KBM-7 (cell line): ENCODE results near the gene MRPL34.
A peak's percentile ranks its signal among the peaks of the same experiment; 100 is the strongest.

Experiments
- DNase-seq: peaks from one replicate; pipeline ENCODE4 v3.0.0-alpha.2; 2015
- in situ Hi-C: fragments of 300-500 bp; cut with MboI; formaldehyde crosslinking; loops from 2 replicates; pipeline ENCODE4 v1.14.3; 2020; ENCODE audit warnings: low sequenced_read_pairs, low pct_unique_long_range_greater_than_20kb, mixed read lengths

MRPL34 gene

DNA sequence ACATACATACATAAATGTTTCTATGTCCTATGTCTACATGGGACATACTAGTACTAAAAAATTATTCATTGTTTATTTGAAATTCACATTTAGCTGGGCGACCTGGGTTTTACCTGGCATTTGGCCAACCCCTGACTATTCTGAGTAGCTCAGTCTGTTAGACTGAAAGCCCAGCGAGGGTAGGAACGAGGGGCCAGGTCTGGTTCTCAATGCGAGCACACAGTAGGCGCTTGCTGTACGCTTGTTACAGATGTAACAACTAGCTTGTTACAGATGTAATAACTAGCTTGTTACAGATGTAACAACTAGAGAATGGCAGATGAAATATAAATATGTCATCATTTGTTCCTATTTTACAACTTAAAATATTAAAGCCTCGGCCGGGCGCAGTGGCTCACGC lies 29.9 kb downstream of the MRPL34 start:
- in situ Hi-C loops, result no loop called here
- no peak for DNase-seq

DNA sequence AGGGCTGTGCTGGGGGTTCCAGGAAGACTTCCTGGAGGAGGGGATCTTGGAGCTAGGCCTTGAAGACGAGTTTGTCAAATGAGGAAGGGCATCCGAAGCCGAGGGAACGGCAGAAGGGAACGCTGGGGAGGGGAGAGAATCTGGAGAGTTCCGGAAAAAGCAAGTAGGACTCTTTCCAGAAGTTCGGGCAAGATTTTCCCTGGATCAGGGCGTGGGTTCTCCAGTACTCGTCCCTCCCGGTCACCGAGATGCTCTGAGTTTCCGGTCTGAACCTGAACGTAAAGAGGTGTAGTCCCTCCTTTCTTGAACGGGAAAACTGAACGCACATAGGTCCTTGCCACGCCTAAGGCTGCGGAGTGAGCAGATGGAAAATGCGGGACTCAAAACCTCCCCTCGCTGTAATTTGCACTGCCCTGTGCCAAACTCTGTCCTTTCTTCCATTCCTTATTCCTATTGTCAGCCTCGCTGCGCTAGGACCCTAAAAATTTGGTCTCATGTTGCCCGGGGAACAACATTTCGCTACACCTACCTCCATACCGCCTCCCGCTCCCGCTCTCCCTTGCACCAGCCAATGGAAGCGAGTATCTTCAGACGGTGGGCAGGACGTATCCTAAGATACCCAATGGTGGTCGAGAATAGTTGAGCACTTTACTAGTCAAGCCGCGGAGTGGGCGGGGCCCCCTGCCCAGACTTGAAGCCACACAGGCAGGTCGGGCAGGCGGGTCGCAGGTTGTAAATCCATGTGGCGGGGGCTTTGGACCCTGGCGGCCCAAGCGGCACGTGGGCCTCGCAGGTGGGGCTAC lies 31.4 kb downstream of the MRPL34 start, which contains the start of gene GTPBP3:
GTPBP3 (plus strand) TSS at position 682 of the 803 bp plus-strand sequence; CDS start at position 741, 59 bp downstream.
- in situ Hi-C loops, result no loop called here
- DNase-seq, result peak; percentile 98

DNA sequence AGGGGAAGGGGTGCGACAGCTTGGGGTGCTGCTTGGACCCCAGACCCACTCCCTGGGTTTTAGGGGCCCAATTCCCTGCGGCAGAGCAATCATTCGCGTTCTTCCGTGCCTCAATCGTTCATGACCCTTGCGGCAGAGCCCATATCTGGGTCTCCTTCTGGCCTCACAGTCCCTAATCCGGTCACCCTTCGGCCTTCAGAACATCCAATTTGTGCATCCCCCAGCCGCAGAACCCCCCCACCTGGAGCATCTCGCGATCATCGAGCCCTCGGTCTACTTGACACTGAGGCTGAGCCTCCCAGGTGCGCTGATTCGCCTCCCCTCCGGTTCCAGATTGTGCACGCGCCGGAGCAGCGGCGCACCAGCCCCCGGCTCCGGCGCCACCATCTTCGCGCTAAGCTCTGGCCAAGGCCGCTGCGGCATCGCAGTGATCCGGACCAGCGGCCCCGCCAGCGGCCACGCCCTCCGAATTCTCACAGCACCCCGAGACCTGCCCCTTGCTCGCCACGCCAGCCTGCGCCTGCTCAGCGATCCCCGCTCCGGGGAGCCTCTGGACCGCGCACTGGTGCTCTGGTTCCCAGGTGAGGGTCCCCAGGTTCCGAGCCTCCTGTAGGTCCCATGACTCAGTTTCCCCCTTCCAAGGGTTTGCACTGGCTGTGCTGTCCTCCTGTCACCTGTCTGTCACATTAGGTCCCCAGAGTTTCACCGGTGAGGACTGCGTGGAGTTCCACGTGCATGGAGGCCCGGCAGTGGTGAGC lies 32.2 kb downstream of the MRPL34 start:
- in situ Hi-C loops, result no loop called here
- no peak for DNase-seq

DNA sequence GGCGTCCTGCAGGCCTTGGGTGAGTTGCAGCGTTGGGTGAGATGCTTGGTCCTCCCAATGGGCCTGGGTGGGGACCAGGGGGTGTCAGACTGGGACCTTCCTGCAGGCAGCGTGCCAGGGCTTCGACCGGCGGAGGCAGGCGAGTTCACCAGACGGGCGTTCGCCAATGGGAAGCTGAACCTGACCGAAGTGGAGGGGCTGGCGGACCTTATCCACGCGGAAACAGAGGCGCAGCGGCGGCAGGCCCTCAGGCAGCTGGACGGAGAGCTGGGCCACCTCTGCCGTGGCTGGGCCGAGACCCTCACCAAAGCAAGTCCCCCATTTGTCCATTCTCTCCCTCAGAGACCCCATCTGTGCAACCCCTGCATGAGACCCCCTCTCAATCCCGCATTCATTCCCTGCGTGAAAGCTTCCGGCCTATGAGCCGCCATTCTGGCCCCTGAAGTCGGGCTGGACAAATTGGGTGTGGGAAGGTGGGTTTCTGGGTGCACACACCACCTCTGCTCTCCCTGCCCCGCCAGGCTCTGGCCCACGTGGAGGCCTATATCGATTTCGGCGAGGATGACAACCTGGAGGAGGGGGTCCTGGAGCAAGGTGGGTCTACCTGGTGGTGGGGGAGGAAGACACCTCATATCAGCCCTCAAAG lies 32.9 kb downstream of the MRPL34 start:
- DNase-seq, result no peak
- in situ Hi-C loops, result no loop called here

DNA sequence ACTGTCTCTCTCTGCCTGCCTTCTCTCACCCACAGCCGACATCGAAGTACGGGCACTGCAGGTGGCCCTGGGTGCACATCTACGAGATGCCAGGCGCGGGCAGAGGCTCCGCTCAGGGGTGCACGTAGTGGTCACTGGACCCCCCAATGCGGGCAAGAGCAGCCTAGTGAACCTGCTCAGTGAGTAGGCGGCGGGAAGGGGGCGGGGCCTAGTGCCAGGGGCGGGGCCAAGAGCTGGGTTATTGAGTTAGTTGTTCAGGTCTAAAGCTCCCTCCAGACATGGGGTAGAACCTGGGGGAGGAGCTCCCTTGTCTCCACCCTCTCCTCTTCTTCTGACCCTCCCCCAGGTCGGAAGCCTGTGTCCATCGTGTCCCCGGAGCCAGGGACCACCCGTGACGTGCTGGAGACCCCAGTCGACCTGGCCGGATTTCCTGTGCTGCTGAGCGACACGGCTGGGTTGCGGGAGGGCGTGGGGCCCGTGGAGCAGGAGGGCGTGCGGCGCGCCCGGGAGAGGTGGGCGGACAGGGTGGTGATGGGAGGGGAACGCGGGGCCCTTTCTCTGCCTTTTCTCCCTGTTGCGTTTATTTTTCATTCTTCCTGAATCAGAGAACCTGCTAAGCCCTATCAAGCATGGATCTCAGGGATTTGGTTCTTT lies 33.5 kb downstream of the MRPL34 start:
- no peak for DNase-seq
- in situ Hi-C loops, result no loop called here

DNA sequence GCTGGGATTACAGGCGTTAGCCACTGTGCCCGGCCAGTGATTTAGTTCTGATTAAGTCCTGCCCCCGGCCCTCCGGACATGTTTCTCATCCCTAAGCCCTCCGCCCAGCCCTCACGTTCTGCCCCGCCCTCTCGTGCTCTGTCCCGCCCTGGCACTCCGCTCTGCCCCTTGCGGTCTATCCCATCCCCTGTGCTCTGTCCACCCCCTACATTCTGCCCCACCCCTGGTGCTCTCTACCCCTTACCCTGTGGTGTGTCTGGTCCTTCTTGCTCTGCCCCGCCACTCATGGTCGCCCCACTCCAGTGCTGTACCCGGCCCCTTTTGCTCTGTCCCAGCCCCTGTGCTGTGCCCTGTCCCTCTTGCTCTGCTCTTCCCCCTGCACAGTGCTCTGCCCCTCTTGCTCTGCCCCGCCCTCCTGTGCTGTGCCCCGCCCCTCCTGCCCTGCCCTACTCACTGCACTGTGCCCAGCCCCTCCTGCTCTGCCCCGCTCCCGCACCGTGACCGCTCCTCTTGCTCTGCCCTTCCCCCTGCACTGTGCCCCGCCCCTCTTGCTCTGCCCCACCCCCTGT lies 34.7 kb downstream of the MRPL34 start:
- DNase-seq, result no peak
- in situ Hi-C loops, result no loop called here

DNA sequence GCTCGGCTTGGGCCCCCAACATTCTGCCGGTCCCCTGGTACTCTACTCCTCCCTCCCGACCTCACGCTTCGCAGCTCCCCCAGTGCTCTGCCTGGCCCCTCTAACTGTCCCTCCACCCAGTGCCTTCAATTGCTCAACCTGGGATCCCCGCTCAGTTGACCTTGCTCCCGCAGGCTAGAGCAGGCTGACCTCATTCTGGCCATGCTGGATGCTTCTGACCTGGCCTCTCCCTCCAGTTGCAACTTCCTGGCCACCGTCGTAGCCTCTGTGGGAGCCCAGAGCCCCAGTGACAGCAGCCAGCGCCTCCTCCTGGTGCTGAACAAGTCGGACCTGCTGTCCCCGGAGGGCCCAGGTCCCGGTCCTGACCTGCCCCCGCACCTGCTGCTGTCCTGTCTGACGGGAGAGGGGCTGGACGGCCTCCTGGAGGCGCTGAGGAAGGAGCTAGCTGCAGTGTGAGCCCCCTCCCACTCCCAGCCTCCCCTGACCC lies 35.2 kb downstream of the MRPL34 start:
- in situ Hi-C loops, result no loop called here
- DNase-seq, result no peak

DNA sequence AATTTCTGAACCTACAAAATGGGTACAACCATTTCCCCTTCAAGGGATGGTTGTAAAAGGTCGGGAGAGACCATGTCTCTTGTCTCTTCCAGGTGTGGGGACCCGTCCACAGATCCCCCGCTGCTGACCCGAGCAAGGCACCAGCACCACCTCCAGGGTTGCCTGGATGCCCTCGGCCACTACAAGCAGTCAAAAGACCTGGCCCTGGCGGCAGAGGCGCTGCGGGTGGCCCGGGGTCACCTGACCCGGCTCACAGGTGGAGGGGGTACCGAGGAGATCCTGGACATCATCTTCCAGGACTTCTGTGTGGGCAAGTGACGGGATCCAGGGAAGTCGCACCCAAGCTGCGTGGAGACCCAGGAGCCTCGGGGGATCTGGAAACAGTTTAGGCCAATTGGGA lies 35.7 kb downstream of the MRPL34 start:
- no peak for DNase-seq
- in situ Hi-C loops, result no loop called here

DNA sequence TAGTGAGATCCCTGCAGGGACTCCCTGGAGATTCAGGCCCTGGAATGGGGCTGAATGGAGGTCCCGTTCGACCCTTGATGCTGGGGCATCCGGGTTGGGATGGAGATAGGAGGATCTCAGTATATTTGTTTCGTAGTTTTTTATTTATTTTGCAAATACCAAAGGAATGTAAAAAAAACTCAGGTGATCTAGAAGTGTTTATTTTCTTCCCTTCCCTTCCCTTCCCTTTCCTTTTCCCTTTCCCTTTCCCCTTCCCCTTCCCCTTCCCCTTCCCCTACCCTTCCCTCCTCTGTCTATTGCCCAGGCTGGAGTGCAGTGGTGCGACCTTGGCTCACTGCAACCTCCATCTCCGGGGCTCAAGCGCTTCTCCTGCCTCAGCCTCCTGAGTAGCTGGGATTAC lies 36.2 kb downstream of the MRPL34 start:
- DNase-seq, result no peak
- in situ Hi-C loops, result no loop called here

DNA sequence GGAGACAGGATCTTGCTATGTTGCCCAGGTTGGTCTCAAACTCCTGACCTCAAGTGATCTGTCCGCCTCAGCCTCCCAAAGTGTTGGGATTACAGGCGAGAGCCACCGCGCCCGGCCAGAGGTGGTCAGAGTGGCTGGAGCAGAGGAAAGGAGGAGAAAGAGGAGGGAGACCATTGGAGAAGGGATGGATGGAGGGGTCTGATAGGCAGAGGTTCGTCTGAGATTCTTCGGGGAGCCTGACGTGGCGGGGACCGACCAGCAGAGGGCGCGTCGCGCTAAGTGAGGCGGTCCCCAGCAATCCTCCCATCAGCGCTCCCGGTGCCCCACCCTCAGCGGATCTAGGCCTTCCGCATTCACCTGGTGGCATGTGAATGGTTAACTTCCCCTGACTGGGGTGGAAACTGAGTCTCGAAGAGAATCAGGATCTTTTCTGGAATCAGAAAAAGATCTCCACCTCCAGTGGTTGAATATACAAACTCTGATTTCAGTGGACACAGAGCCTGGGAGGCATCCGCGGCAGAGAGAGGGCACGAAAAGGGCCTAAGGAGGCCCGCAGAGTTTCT lies 40.5 kb downstream of the MRPL34 start:
- in situ Hi-C loops, result no loop called here

DNA sequence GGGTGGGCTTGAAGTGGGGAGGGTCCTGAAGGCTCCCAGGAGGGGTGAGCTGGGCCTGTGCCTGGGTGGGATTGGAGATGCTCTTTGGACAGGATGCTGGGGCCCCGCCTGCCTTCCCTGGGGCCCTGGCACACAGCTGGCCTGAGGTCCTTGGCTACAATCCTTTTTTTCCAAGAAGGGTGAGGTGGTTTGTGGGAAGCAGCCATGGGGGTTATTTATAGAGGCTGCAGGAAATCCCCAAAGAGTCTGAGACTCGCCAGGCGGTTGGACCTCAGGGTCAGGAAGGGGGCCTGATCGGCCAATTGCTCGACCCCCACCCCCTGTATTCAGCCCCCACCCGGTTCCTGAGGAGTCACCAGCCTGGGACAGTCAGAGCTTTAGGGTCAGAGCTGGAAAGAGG lies 41.7 kb downstream of the MRPL34 start:
- in situ Hi-C loops, result no loop called here
- DNase-seq, result peak; percentile 49

More for the DNA sequence above, 40.5 kb downstream of the MRPL34 start:
- peak; percentile 83 for DNase-seq

DNA sequence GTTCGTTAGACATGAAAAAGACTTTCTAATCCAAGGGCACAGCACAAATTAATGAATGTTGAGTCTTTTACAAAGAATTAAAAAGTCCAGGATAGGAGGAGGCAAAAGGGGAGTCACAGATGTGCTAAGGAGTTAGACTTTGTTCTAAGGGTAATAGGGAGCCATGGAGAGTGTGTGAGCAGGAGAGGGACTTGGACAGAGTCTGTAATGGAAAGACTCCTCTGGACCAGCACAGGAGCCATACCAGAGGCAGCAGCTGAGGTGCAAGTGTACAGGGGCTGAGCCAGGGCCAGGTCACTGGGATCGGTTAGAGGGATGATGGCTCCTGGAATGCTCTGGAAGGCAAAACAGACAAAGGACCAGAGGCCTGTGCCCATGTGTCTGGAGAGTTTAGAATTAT lies 42.2 kb downstream of the MRPL34 start:
- no peak for DNase-seq
- in situ Hi-C loops, result no loop called here

DNA sequence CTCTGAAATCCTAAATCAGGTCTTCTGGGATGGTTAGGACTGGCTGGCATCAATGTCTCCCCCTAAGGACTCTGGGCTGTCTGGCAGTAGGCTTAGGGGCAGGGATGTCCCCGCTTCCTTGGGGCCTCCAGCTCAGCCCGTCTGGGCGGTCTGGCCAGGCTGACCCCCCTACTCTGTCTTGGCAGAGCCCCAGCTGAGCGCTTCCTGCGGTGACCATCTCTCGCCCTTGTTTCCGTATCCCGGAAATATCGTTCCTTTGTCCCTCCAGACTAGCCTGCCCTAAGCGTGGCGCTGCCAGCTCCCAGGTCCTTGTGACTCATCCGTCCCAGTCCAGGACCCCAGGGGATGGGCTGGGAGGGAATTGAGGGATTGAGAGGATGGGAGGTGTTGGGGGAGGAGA lies 43.0 kb downstream of the MRPL34 start:
- in situ Hi-C loops, result no loop called here
- no peak for DNase-seq

DNA sequence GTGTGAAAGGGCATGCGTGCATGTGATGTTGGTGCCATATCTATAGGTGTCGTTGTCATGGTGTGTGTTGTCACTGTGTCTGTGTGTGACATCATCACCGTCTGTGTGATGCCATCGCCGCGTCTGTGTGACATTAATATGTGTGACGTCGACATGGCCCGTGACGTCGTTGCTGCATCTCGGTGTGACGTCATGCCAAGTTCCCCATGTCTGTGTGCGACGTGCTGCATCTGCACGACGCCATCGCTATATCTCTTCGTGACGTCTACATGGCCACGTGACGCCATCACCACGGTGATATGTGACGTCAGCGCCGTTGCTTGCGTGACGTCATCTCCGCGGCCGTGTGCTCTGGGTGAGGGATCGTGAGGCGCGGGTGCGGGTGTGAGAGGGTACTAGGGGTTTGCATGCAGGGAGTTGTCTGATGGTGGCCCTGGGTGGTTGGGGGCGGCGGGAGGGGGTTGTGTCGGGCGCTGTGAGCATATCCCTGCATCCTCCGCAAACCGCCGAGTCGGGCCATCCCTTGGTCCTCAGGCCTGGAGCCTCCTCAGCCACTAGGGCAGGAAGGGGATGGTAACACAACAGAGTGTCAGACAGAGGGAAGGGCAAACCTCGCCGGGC lies 46.3 kb downstream of the MRPL34 start:
- in situ Hi-C loops, result no loop called here
- no peak for DNase-seq

DNA sequence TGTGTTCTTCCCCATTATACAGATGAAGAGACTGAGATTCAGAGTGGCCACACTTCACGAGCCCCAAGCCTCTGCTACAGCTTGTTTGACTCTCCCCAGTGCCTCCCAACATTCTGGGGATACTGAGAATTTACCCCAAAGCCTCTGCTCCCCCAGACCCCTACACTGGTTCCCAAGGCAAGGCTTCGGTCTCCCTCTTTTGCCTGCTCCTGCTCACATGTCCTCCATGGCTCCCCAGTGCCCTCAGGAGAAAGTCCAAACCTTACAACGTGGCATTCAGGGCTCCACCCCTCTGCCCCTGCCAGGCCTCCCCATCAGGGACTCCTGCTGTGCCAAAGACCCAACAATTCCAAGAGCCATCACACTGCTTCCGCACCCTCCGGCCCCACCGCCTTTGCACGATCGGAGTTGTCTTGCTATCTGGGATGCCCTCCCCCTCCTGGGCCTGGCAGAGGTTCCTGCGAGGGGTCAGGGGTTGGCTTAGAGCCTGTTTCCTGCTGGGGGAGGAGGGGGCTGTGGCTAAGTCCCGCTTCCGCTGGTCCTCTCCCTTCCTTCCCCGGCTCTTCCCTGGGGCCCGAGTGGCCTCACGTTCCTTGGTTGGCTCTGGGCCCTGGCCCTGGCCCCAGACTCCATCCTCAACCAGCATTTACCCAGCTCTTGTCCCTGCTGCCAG lies 47.1 kb downstream of the MRPL34 start:
- in situ Hi-C loops, result no loop called here
- DNase-seq, result peak; percentile 70

DNA sequence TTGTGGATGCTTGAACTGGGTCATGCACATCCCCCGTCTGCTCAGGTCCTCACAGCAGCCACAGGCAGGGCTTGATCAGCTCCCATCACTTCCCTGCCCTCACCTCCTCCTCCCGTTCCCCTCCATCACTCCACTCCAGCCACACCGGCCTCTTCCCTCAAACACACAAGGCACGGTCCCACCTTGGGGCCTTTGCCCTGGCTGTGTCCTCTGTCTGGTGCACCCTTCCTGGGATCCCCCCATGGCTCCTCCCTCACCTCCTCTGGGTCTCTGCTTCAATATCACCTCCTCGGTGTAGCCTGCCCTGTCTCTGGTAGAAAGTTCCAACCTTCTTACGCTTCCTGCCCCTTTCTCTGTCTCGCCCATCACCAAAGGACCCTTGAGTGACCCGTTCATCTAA lies 47.7 kb downstream of the MRPL34 start:
- in situ Hi-C loops, result no loop called here
- no peak for DNase-seq
